Astrocyte (in vitro differentiated cells and primary cell): Measurements from ENCODE around the gene CRYBA4. TPM values are rescaled to one million over a fixed set of nuclear protein-coding genes. Genes with fewer than 3 reads are reported as not detected.

Experiments used
- DNase-seq: peaks from one replicate; pipeline ENCODE4 v3.0.0-alpha.2; 2010; ENCODE audit warnings: low read depth
- FAIRE-seq: peaks from 2 replicates; lab custom pipeline; 2011; peaks lifted over from hg19 to GRCh38; lab: Jason Lieb, UNC
- H2AFZ ChIP-seq: 2 replicates; pipeline ENCODE4 v1.6.0; 2012; ENCODE audit warnings: low read depth, low read length, inconsistent platforms
- H3K27ac ChIP-seq: 2 replicates; pipeline ENCODE4 v1.5.1; 2011; ENCODE audit warnings: low read depth, low read length, inconsistent platforms
- H3K27me3 ChIP-seq: 2 replicates; pipeline ENCODE4 v1.6.0; 2011; ENCODE audit warnings: low read length, inconsistent platforms; ENCODE audit not compliant: insufficient read depth
- H3K36me3 ChIP-seq: 2 replicates; pipeline ENCODE4 v1.5.1; 2011; ENCODE audit warnings: low read length, inconsistent platforms; ENCODE audit not compliant: insufficient read depth
- H3K4me1 ChIP-seq: 2 replicates; pipeline ENCODE4 v1.5.1; 2011; ENCODE audit warnings: low read length, inconsistent platforms; ENCODE audit not compliant: insufficient read depth
- H3K4me2 ChIP-seq: 2 replicates; pipeline ENCODE4 v1.6.0; 2012; ENCODE audit warnings: low read length, inconsistent platforms
- H3K4me3 ChIP-seq: 2 replicates; pipeline ENCODE4 v1.5.1; 2011; ENCODE audit warnings: low read depth, mild to moderate bottlenecking, low read length, inconsistent platforms; ENCODE audit not compliant: insufficient read depth
- H3K79me2 ChIP-seq: 2 replicates; pipeline ENCODE4 v1.6.0; 2012; ENCODE audit warnings: mild to moderate bottlenecking, low read length, inconsistent platforms; ENCODE audit not compliant: insufficient read depth
- H3K9ac ChIP-seq: 2 replicates; pipeline ENCODE4 v1.6.0; 2012; ENCODE audit warnings: mild to moderate bottlenecking, low read length, inconsistent platforms
- H3K9me3 ChIP-seq: 2 replicates; pipeline ENCODE4 v1.5.1; 2012; ENCODE audit warnings: low read depth, mild to moderate bottlenecking, low read length, inconsistent platforms; ENCODE audit not compliant: insufficient read depth
- H4K20me1 ChIP-seq: 2 replicates; pipeline ENCODE4 v1.6.0; 2012; ENCODE audit warnings: low read length, inconsistent platforms; ENCODE audit not compliant: insufficient read depth
- H3K27ac Mint-ChIP-seq: one replicate; pipeline ENCODE4 v1.8.0; 2021; ENCODE audit warnings: mild to moderate bottlenecking, mixed read lengths; ENCODE audit not compliant: unreplicated experiment
- H3K27me3 Mint-ChIP-seq: one replicate; pipeline ENCODE4 v1.8.0; 2021; ENCODE audit warnings: low read depth, mixed read lengths; ENCODE audit not compliant: unreplicated experiment
- H3K36me3 Mint-ChIP-seq: one replicate; pipeline ENCODE4 v1.8.0; 2021; ENCODE audit warnings: low read depth, mixed read lengths; ENCODE audit not compliant: unreplicated experiment
- H3K4me1 Mint-ChIP-seq: one replicate; pipeline ENCODE4 v1.8.0; 2021; ENCODE audit warnings: low read depth, mixed read lengths; ENCODE audit not compliant: unreplicated experiment
- H3K4me3 Mint-ChIP-seq: one replicate; pipeline ENCODE4 v1.8.0; 2021; ENCODE audit warnings: mild to moderate bottlenecking, moderate library complexity, mixed read lengths; ENCODE audit not compliant: unreplicated experiment
- H3K9me3 Mint-ChIP-seq: one replicate; pipeline ENCODE4 v1.8.0; 2021; ENCODE audit warnings: mild to moderate bottlenecking, mixed read lengths; ENCODE audit not compliant: unreplicated experiment
- CTCF ChIP-seq: IDR thresholded peaks from 2 replicates; pipeline ENCODE4 v1.5.1; 2011; ENCODE audit warnings: low read depth, mild to moderate bottlenecking, inconsistent platforms, low read length, moderate library complexity; ENCODE audit not compliant: insufficient read depth
- EZH2 ChIP-seq: IDR thresholded peaks from 2 replicates; pipeline ENCODE4 v1.6.1; 2012; ENCODE audit warnings: mild to moderate bottlenecking, low read length, inconsistent platforms; ENCODE audit not compliant: insufficient read depth
- total RNA-seq: library from RNA; stranded (reverse); gene quantifications from 2 replicates; pipeline ENCODE4 v1.2.1, GENCODE V29; 2021

CRYBA4 gene
- total RNA-seq, 1 donor from 2014 or later: 1.1 TPM

- no peak overlapping the region for H3K4me3 ChIP-seq
- no peaks in the 10 kb centered on the region for H3K9me3 ChIP-seq
- H3K27me3 ChIP-seq: no peaks in the 10 kb centered on the region
- Mint-ChIP-seq H3K4me1 (peaks cover 17% of the 10 kb centered on the region), H3K27ac (no peak overlapping the region), H3K4me3 (no peak overlapping the region), H3K27me3 (no peaks in the 10 kb centered on the region), H3K36me3 (peaks cover 12% of the 10 kb centered on the region), H3K9me3 (no peaks in the 10 kb centered on the region)
- H3K4me2 ChIP-seq: no peak overlapping the region
- no peaks in the 10 kb centered on the region for H3K4me1 ChIP-seq
- no peak overlapping the region for H3K9ac ChIP-seq
- H4K20me1 ChIP-seq: peaks cover 76% of the 10 kb centered on the region
- H3K79me2 ChIP-seq: peaks cover 85% of the 10 kb centered on the region
- no peak overlapping the region for H2AFZ ChIP-seq
- no peaks in the 10 kb centered on the region for H3K36me3 ChIP-seq
- TF ChIP-seq CTCF: no peak
- no peak for TF ChIP-seq EZH2
- no peak for DNase-seq
- no peak overlapping the region for H3K27ac ChIP-seq
- FAIRE-seq: no peak
Measured at GRCh38 chr22:26579331-26579886, 42.4 kb upstream of the CRYBA4 start.

- no peaks in the 10 kb centered on the region for H3K27me3 ChIP-seq
- H3K27ac ChIP-seq: no peak overlapping the region
- Mint-ChIP-seq H3K9me3 (no peaks in the 10 kb centered on the region), H3K4me3 (no peak overlapping the region), H3K36me3 (peaks cover 12% of the 10 kb centered on the region), H3K27me3 (no peaks in the 10 kb centered on the region), H3K27ac (no peak overlapping the region), H3K4me1 (peaks cover 26% of the 10 kb centered on the region)
- H3K36me3 ChIP-seq: no peaks in the 10 kb centered on the region
- H3K4me2 ChIP-seq: no peak overlapping the region
- H3K79me2 ChIP-seq: peaks cover 77% of the 10 kb centered on the region
- no peaks in the 10 kb centered on the region for H3K9me3 ChIP-seq
- no peak for TF ChIP-seq CTCF
- TF ChIP-seq EZH2: no peak
- H2AFZ ChIP-seq: no peak overlapping the region
- no peak for DNase-seq
- H3K4me3 ChIP-seq: no peak overlapping the region
- no peak overlapping the region for H3K9ac ChIP-seq
- FAIRE-seq: no peak
- peaks cover 76% of the 10 kb centered on the region for H4K20me1 ChIP-seq
- H3K4me1 ChIP-seq: peaks cover 9% of the 10 kb centered on the region
Measured at GRCh38 chr22:26580240-26580962, 41.4 kb upstream of the CRYBA4 start.

- no peak for DNase-seq
- no peaks in the 10 kb centered on the region for H3K9me3 ChIP-seq
- Mint-ChIP-seq H3K4me3 (no peak overlapping the region), H3K27ac (no peak overlapping the region), H3K27me3 (no peaks in the 10 kb centered on the region), H3K4me1 (peaks cover 24% of the 10 kb centered on the region), H3K9me3 (no peaks in the 10 kb centered on the region), H3K36me3 (peaks cover 12% of the 10 kb centered on the region)
- H3K9ac ChIP-seq: no peak overlapping the region
- no peak for FAIRE-seq
- peaks cover 75% of the 10 kb centered on the region for H3K79me2 ChIP-seq
- peaks cover 74% of the 10 kb centered on the region for H4K20me1 ChIP-seq
- H3K27me3 ChIP-seq: no peaks in the 10 kb centered on the region
- no peaks in the 10 kb centered on the region for H3K36me3 ChIP-seq
- TF ChIP-seq EZH2: no peak
- no peak for TF ChIP-seq CTCF
- no peak overlapping the region for H3K4me2 ChIP-seq
- peaks cover 11% of the 10 kb centered on the region for H3K4me1 ChIP-seq
- H2AFZ ChIP-seq: no peak overlapping the region
- H3K27ac ChIP-seq: no peak overlapping the region
- H3K4me3 ChIP-seq: no peak overlapping the region
Measured at GRCh38 chr22:26581026-26581425, 40.7 kb upstream of the CRYBA4 start.
